ENCODE measurements around the gene DNER.

Gene DNER

DNA sequence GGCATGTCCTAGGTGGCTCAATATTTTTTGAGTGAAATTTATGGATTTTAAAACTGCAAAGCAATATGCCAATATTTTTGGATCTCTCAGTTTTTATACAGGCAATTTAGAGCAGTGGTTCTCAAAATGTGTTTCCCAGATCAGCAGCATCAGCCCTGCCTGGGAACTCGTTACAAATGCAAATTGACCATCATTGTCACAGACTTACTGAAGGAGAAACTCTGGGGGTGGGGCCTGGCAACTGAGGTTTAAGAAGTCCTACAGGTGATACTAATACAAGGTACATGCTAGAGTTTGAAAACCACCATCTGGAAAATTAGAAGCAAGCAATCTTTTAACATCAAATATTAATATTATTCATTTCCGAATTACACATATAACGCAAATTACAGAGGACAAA, 227.7 kb downstream of the DNER start:
- DNase-seq, result no peak

DNA sequence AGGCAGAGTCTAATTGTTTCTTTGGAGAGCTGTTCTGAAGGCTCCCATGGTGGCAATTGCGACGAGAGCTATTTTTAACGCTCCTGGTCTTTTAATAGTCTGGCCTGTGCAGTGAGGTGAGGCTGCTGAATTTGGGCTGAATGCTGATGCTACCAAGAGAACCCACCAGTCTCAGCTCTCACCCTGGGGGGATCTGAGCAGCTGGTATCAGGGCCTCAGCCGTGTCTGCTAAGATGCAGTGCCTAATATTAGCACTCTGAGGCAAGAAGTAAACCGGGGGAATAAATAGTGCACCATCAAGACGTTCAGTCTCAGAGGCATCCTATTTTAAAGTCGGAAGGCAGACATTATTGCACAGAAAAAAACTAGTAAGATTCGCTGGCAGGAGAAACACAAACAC, 228.5 kb downstream of the DNER start:
- no peak for DNase-seq

DNA sequence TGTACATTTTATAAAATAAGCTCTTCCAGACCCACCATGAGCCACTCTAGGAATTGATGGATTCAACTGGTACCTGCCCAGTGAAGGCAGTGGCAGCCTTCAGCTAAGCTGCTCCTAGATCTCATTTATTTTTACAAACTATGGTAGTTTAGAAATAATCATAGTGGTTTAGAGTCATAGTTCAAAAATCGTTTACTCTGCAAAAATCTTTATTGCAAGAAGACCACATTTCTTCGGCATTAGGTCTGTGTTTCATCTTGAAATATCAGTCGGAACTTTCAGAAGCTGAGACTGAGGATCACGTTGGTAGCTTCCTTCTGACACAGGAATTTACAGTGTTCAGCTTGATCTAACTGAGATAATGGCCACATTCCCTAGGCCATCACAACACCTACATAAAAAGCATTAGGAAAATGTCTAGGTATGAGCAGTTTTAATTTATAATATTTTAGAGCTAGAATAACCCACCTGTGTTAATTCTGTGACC, 237.0 kb downstream of the DNER start:
- DNase-seq, result no peak

DNA sequence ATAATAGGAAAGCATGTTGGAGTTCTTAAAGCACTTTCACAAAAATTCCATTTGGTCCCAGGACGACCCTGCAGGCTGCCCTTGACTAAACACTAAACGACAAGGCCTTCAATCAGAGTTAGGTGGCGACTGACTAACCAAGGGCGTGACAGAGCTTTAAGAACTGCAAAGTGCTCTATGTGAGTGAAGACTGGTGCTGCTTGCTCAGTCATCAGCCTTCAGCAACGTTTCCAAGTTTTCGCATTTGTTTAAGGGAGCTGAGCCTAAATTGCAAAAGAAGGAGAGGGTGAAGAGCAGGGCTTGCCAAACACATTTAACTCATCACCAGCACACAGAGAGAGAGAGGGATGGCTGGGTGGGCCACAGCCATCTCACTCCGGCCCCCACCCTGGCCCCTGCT, 238.6 kb downstream of the DNER start:
- no peak for DNase-seq

DNA sequence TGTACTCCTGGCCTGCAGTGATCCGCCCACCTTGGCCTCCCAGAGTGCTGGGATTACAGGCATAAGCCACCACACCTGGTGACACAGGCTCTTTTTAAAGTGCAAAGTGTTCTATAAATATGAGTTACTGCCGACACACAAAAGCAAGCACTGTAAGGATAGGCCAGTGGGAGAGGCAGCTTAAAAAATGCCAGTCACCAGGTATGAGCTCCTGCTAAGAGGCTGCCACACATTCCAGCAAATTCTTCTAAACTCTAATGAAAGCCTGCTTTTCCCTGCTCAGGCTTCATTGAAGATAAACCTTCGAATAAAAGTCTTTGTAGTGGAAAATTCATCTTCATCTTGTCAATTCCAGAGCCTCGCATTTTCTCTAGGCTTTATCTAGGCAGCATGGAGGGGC, 240.2 kb downstream of the DNER start:
- no peak for DNase-seq

DNA sequence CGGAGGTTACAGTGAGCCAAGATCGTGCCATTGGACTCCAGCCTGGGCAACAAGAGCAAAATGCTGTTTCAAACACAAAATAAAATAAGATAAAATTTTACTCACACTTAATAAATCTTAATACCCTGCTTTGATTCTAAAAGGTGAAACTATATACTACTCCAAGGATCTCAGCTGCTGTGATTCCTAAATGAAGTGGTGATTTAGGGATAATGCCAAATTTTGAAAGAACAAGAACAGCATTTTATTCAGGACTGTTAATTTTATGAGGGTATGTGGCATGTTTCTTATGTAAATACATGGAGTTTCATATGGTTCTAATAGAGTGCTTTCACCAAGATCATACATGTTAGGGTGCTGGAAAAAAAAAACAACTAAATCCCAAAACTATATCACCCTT, 243.6 kb downstream of the DNER start:
- no peak for DNase-seq

DNA sequence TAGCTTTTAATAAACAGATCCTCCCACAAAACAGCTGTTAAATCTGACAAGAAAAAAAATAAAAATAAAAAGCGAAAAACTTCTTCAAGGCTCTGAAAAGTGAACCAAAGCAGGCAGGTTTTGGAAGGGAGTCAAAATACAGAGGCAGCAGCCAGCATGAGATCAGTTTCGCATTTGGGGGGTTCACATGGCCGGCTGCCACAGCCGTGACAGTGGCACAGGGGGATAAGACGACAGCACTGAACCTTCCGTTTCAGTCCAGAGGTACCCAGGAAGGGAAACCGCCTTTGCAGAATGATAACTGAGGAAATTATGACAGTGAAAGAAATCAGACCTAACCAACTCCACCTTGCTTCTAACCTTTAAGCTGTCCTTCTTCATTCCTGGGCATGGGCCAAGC, 246.6 kb downstream of the DNER start:
- DNase-seq, result no peak

DNA sequence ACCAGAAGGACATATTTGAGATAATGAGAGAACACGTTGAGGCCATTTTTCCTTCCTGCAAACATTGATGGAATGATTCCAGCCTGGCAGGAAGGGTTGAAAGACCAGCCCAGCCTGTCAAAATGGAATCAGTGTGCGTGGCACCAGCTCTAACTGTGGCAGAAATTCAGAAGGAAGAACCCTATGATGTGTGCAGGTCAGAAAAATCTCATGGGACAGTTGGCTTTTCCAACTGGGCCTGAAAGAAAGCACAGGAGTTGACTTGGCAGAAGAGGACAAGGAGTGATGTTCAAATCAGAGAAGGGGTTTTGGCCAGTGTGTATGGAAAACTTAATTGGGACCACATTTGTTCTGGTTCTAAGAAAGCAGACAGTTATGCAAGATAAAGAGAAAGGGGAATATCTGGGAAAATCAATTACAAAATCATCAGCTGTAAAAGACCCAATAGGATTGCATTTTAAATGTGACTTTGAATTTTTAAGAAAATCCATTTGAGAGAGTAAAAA, 250.5 kb downstream of the DNER start:
- DNase-seq, result no peak

DNA sequence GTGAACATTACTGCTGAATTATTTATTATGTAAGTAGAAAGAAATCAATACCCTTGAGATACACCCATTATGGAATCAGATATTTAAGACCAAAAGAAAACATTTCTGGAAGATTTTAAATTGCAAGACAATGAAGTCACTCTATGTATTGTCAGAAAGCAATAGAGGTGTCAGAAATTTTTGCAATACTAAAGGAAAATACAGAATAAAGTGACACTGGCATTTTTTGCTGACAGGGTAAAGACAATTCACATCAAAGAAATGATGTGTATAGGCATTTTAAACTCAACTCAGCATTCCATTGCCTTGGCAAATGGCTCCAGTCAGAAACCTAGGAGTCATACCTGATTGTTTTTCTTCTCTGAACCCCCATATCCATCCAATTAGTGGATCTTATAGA, 252.2 kb downstream of the DNER start:
- DNase-seq, result no peak

DNA sequence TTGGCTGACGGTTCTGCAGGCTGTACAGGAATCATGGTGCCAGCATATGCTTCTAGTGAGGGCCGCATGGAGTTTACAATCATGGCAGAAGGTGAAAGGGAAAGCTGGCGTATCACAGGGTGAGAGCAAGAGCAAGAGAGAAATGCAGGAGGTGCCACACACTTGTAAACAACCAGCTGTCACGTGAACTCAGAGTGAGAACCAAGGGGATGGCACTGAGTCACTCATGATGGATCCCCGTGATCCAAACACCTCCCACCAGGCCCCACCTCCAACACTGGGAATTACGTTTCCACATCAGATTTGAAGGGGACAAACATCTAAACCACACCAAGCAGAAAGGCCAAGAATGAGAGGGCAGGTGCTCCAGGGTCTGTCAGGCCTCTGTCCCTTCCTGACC, 258.3 kb downstream of the DNER start:
- no peak for DNase-seq

DNA sequence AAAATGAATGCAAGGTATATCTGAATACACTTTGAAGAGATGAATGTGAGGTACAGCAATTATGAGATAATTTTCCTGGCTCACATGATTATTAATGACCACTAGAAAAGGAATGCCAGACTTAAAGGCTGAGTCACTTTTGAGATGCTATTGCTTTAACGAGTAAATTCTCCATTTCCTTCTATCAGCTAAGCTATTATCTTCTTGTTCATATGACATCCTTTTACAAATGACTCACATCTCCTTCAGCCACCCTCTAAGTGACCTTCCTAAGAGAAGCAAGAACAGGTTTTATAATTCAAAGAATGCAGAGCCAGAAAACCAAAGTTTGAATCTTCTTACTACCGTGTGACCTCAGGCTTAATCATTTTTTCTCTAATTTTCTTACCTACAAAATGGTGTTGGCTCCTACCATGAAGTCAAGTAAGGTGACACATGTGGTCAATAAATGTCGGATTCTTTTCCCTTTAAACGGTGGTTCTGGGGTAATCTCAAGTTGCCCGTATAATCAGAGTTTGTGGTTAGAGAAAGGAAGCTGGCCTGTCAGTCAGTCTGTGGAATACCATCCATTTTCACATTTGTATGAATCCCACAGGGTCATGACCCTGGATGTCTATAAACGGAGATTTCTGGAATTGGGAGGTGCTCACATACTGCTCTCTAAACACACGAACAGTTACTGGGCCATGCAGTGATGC, 259.3 kb downstream of the DNER start:
- DNase-seq, result no peak

DNA sequence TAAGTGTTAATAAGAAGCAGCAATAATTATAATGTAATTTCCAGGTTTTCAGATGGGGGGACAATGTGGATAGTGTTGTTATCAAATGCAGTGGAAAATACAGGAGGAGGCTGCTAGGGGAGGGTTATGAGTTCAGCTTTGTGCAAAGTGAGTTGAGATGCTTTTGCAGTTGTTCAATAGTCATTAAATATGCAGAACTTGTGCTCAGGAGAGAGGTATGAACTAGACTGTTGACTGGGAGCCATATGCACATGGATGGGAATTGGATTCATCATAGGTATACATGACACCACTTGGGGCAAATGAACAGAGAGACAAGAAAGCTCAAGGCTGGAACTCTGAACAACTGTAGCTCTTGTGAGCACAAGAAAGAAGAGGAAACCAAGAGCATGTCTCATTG, 261.1 kb downstream of the DNER start:
- DNase-seq, result no peak

DNA sequence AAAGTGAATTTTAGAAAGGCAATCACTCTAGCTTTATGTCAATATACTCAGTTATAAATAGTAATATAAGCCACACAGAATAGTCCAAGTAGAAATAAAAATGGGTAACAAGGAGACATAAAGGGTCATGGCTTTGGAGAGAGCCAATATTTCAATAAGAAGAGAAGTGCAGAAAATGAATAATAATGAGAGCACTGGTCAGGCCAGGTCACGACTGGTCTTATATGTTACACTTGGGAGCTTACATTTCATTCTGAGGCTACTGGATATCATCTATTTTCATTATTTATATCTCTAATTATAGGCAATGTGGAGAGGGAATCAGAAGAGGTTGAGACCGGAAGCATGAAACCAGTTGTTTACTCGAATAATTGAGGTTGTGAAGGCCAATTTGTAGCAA, 262.5 kb downstream of the DNER start:
- no peak for DNase-seq

DNA sequence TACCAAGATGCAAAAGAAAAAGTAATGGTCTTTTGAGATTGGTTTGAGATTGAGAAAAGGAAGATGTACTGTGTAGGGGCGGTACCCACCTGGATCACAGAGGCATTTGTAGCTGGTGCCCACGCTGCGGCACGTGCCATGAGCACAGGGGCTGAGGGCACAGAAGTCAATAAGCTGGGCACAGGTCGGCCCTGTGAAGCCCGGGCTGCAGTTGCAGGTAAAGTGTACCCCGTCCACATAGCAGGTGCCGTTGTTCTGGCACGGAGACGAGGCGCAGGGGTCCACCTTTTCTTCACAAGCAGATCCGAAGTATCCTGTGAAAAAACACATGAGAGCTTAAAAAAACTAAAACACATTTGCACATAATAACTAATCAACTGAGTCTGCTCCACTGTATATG, 267.1 kb downstream of the DNER start:
- no peak for DNase-seq

DNA sequence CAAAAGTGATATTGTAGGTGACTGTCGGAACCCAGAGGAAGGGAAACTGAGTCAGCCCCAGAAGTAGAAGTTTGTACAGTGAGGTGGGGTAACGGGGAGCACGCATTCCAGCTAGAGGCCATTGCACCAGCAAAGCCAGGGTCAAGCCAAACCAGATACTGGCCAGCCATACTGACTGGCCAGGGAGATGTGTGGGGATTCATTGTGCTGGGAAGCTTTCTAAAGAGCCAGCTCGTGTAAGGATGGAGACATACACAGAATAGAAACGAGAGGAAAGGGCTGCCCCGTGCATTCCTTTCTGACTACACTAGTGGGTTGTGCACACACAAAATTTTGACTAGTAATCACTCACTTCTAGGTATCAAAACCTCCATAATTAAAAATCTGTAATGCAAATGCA, 268.0 kb downstream of the DNER start:
- no peak for DNase-seq

DNA sequence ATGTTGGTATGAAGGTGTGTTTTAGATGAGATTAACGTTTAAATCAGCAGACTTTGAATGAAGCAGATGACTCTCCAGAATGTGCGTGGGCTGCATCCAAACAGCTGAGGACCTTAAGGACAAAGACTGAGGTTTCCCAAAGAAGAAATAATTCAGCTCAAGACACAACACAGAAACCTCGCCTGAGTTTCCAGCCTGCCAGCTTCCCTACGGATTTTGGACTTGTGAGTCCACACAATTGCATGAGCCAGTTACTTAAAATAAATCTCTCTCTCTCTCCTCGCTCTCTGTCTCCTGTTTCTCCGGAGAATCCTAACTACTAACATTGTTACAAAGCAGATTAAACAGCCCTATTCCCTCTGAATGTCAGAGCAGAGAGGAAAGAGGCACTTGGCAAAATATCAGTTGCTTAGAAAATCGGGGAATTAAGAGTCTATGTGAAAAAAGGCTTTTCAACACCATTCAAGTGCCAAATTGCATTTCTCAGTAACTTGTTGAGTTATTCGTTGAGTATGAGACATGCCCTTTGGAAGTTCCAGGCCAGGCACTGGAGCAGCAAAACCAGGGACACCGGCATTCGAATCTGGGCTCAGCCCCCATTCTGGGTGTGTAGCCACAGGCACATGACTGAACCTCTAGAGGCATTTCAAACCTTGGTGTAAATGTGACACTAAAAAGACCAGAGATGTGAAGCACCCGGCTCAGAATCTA, 268.7 kb downstream of the DNER start:
- no peak for DNase-seq

DNA sequence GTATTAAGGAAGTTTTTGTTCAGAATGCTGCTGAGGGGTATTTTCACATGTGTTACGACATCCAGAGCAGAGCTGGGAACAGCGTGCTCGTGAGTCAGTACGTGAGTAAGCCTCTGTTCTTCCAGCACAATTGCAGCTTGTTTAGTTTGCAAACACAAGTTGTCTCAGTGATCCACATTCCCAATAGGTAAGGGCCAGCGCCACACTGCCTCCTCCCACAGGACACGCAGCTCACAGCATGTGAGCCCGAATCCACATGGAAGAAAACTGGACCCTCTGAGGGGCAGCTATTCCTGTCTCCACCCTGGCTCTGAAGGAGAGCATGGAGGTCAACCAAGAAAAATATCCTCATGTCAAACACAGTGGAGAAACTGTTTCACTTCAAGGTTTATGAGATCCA, 269.3 kb downstream of the DNER start:
- DNase-seq, result no peak

DNA sequence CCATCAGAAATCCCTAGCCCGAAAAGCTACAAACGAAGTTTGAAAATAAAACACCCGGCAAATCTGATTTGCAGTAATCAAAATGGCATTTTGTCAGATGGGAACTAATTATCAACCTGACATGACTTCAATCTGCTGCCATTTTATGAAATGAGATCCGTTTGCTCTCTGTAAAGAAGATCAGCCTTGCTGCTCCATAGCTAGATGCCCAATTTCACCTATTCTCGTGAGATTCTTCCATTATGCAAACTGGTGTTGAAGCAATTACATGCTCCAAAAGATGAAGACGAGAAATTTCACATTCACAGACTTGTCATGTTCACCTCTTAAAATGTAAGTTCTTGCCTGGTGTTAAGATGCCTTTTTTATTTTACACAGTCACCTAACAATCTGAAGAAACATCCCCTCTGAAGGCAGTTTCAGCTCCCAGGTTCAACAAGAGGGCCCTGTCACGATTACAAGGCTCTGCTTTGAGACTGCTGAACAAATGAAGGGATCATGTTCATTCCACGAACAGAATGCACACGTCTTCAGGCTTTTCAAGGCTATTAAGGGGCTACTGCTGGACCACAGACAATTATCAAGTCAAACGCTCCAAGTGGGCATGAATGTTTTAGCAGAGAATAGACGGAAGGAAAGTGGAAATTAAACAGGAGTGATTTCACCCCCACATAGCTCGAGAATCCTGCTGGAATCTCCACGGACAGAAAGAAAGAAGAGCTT, 270.6 kb downstream of the DNER start:
- DNase-seq, result no peak

DNA sequence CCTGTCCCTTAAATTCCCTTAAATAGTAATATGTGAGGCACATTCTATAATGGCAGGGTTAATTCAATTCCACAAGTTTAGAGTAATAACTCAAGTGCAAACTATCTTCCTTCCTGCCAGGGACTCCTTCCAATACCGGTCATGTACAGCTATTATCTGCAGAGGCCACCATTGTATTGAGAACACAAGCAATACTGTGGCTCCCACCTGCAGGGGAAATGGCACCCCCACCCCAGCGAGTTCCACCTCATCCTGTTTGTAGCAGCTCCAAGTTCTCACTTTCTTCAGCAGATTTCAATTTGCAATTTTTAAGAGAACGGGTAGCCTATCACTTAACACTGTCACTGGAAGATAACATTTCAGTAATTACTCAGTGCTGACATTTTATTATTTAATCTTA, 271.2 kb downstream of the DNER start:
- no peak for DNase-seq

DNA sequence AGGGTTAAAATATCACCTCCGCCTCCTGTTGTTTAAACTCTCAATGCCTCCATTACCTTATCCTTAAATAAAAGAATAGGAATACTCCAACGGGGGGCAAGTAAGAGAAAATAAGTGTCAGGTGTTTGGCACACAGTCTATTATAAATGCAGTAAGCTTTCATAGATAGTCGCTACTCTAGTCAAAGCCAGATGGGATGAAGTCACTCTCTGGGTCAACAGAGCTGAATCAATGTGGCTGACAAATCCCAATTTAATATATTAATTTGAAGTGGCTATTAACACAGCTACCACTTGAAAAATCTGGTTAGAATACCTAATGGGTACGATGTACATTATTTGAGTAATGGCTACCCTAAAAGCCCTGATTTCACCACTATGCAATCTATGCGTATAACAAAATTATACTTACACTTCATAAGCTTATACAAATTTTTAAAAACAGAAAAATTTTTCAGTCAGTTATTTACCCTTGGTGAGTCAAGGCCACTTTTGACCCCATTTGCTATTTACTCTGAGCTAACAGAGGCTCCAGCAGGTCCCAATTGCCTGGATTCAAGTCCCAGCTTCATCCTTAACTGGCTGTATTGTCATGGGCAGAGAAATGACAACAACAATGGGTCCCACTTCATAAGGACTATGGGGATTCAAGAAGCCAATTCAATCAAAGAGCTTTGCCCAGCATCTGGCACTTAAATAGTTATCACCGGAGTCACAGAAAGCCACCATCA, 275.8 kb downstream of the DNER start:
- DNase-seq, result no peak

DNA sequence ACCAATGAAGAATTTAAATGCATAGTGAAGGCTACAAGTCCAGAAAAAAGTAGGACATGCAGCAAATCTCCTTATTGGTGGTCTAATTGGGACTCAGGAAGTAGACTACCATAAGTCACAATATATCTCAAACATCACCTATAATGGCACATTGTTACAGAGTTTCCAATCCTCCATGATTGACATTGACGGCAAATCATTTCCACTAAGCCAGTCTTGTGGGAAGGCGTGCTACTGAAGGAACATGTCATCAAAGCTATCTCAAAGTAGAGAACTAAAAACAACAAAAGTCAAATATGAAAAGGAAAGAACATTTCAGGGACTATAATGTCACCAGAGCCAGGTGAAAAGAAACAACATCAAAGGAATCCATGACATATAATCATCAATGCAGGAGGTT, 276.9 kb downstream of the DNER start:
- no peak for DNase-seq

DNA sequence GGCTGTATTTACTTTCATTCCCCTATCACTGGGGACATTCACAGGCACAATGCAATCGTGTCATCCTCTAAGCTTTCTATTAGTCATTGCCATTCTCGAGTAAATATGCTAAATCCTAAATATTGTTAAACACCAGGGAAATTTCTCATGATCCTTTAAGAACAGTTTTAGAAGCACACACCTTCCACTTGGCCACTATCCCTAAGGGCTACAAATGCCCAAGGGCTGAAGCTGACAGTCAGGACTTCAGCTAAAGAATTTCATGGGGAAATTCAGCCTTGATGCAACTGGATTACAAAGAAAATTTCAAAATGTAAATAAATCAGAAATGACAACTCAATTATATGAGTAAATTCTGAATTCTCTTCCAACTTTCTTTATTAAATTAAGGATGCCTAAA, 280.2 kb downstream of the DNER start:
- no peak for DNase-seq

DNA sequence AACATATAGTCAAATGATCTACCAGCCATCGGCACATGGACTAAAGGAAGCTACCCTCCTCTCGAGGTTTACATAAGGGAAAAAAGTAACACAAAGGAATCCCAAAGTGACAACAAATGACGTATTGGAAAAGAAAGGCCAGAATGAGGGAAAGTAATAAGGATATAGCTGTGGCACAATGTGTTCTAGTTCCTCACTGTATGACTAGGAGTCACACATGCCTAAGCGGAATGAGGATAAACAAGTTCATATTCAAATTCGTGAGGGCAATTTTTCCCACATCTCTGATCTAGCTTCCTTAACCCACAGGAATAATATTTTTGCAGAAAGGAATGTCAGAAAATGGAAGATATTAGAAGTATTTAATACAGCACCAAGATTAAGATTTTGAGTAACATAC, 281.0 kb downstream of the DNER start:
- DNase-seq, result no peak
